CMK (cell line): ENCODE measurements around the gene ATP10A.
"Not testable (repeated sequence)": the region's sequence is repeated elsewhere in the genome, so short reads cannot be mapped to it uniquely, and the experiment has no call there.

ENCODE experiments used
- DNase-seq: peaks from one replicate; pipeline ENCODE4 v3.0.0-alpha.2; 2010; ENCODE audit warnings: low read depth

Gene ATP10A

DNA sequence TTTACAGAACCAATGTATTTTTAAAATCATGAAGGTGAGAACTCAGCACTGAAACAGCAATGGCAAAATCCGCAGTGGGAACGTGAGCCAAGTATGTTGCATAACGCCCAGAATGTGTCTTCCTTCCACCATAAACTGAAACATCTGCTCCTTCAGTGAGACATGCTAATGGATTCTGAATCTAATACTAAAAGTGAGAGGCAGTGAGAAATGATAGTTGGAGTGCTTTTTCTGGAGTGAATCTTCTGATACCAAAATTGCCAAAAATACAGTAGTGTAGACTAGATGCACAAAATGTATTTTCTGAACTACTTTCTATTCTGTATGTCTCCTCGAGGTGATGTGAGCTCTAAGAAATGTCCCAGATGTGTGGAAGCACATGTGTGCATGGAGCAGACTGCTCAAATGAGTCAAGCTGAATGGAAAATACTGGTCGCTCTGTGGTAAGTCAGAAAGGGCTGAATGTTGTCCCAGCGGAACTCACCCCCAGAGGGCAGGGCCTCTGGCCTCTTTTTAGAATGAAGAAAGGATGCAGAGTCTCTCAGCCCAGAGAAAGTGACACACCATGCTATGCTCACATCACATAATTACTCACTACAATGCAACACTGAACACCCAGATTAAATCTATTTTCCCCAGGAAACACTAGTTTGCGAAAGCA is 73.0 kb downstream of the ATP10A start:
- DNase-seq: no peak

DNA sequence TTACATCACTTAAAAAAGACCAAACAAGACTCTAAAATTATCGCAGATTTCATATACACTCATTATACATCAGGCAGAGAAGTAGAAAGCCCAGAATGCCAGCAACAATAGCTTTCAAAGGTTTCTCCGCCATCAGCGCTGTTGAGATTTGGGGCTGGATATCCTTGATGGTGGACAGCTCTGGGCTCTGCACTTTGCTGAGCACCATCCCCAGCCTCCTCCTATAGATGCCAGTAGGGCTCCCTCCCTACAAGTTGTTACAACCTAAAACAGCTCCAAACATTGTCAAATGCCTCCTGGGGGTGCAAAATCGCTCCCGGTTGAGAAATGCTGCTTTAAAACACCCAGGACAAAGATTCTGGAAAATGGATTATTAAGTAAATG is 73.5 kb downstream of the ATP10A start:
- no peak for DNase-seq

DNA sequence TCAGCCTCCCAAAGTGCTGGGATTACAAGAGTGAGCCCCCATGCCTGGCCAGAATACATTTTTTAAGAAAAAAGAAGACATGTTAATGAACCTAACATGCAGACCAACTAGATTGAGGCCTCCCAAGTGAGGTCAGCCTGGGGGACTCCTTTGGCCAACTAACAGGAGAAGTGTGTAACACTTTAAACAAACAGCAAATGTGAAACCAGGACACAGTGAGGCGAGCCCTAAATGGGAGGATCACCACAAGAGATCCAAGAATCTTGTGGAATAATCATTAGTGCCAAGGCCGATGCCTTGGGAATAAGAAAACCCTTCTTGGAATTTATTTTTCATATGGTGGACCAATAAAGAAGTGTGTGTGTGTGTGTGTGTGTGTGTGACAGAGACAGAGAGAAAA is 73.9 kb downstream of the ATP10A start:
- DNase-seq: no peak

DNA sequence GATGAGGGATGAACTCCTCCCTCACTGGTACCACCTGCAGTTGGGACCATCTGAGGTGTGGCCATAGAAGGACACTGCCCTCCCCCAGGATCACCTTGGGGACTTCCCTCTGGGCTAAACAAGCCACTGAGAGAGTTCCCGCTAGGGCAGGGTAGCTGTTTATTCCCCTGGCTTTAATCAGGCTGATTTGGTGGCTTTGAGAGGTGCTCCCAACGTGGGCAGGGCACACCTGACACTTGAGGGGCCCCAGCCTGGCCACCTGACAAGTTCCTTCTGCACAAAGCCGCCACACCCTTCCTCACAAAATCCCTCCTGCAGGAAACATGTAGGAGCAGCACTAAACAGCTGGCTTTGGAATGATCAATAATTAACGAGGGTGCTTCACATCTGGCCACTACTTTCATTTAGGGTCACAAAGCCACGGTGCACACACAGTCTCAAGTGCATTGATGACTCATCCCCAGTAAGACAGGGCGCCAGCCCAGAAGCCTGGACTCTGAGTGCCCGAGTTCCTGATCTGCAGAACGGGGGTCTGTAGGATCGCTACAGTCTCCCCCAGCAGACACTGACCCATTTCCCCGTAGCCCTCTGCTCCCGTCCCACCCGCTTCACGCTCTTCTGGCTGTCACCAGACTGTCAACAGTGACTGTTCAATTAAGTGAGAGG is 75.1 kb downstream of the ATP10A start:
- DNase-seq: no peak

DNA sequence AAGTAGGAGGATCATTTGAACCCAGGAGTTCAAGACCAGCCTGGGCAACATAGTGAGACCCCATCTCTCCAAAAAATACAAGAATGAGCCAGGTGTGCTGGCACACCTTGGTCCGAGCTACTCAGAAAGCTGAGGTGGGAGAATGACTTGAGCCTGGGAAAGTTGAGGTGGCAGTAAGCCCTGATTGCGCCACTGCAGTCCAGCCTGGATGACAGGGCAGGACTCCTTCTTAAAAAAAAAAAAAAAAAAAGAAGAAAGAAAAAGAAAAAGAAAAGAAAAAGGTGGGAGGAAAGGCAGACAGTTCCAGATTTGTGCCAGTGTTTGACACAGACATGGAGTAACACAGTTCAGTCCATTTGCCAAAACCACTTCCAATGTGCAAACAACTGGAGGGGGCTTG is 75.7 kb downstream of the ATP10A start:
- DNase-seq: no peak

DNA sequence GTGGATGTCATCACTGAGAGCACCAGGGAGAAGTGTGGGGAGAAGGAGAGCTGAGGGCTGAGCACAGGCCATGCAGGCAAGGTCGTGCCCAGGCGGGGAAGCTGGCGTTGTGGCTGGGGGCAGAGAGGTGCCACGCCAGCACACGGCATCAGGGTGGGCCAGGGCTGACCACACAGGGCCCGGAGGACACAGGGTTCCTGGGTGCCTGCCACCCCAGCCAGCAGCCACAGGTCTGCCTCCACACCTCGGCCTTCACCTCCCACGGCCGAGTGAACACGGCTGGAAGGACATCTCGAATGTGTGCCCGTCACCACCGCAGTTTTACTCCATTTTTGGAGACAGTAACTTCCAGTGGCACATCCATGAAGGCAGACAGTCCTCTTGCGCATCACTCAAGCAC is 77.1 kb downstream of the ATP10A start:
- DNase-seq: no peak

DNA sequence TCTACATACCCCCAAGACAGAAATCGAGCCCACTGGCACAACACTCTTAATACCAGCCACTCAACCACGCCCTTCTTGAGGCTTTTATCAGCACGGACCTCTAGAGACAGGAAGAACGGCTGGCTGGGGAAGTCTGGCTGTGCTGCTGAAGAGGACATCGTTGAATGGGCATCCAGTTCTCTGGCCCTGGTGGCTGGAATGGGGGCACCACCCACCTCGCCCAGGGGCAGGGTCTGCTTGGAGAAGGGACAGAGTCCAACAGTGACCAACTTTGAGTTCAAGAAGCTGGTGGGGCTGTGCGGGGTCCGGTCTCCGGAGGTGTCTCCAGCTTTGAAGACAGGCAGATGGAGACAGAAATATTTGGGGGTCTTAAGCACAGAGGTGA is 77.5 kb downstream of the ATP10A start:
- DNase-seq: peak; percentile 8

DNA sequence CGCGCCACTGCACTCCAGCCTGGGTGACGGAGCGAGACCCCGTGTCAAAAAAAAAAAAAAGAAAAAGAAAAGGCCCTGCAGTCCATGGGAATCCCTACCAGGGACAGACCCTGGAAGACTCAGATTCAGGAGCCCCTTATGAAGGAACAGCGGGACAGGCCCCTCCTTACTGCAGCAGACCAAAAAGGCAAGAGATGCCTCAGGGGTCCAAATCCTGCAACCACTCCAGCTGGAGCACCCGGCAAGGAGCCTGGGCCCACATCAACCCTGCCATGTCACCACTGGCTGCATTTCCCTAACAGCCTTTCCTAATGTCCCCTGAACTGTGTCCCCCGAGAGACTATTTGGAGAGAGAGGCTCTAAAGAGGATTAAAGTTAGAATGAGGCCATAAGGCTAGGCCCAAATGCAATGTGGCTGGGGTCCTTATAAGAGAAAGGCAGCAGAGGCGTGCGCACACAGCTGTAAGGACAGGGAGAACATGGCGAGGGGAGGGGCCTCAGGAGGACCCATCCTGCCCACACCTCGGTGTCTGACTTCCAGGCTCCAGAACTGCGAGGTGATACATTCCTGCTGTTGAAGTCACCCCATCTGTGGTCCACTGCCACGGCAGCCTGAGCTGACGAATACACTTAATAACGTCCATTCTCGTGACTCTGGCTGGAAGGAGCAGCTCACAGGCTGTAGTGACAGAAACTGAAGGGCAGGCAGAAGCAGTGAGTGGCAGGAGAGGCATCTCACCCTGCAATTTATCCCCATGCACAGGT is 78.1 kb downstream of the ATP10A start:
- no peak for DNase-seq

DNA sequence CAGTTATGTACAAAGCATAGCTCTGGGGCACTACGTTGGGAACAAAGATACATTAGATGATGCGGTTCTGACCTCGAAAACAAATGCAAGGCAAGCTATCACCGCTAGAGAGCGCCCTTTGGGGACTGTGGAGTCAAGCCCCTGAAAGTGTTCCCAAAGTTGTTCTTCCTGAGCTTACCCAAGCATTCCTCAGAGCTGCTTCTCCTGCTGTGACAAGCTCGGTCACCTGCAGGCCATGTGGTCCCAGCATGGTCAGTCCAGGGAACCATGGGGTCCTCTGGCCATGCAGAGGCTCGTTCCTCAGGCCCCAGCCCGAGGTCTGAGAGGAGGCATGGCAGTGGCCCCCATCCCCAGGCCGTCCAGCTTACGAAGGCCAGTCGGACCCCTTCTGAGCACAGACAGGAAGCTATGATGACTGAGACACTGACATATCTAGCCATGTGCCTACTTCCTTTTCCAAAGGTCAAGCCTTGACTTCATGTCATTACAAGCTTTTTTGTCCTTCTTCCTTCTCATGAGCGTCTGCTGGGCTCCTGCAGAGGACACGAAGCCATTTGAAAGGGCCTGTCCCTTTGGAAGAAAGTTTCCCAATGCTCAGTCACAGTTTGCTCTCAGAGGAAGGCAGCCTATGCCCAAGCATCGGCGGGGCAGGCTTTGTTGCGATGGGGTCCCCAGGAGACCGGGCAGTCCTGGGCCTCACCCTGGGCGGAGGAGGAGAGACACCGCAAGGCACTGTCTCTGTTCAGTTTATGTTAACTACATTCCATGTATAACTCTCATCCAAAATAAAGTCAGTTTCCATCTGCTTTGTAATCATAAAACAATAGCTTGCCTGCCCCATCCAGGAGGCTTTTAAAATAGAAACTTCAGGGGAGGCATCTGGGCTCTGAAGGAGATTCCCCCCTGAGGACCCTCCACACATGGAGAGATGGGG is 79.3 kb downstream of the ATP10A start:
- DNase-seq: peak; percentile 7

DNA sequence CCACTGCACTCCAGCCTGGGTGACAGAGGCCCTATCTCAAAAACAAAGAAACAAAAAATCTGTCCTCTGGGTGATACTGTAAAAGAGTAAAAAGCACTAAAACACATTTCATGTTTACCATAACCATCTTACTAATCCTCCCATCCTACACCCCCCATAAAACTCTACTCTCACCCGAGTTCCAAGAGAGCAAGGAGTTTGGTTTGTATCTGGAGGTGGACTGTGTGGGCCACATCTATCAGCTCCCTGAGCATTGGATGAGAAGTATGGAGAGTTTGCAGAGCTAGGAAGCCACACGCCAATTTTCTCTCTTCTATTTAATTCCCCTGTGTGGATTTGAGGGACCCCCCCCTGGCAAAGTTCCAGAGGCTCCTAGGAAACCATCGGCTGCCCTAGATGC is 80.0 kb downstream of the ATP10A start:
- no peak for DNase-seq

DNA sequence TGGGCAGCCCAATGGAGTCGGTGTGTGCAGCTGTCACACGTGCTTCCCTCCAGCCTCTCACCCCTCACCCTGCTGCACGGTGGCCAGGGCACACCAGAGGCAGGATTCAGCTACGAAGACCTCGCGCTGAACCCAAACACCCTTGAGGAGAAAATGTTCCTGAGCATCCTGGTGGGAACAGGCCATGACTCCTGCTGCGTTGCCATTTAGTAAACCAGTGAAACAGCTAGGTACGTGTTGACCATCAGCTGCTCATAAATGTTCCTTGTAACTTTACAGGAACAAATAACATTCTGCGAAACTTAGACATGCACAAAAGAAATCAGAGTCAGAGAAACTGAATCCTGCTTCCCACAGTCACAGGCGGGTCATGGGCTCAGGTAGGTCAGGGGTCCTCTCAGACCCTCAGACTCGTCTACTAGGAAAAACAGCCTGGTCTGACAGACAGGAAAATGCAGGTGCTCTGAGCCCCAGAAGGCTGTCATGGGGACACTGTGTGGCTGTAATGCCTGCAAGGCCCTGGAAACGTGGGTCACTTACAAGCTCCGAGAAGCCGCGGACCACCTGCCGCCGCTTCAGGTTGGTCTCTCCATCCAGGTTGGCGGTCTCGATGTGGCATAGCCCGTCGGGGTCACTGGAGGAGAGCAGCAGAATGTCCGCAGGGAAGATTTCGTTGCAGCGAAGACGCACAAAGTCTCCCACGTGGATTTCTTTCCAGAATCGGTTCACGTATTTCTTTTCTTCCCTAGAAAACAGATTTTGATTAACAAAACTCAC is 82.5 kb downstream of the ATP10A start:
- DNase-seq: no peak

DNA sequence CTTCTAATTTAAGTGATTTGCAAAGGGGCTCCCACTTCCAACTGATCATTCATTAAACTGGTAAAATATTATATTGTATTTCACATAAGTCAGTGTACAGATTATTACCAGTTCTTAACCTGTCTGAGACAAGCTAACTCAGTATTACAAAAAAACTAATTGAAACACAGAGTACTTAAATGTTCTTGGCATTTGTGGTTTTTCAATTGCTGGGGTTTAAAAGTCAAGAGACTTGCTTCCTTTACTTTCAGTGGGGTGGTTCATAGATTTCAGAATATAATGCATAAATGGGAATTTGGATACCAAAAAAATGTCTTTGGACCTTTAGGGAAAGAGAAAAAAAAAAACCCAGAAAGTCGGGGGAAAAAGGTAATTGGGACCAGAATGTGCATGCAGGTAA is 85.0 kb downstream of the ATP10A start:
- no peak for DNase-seq

DNA sequence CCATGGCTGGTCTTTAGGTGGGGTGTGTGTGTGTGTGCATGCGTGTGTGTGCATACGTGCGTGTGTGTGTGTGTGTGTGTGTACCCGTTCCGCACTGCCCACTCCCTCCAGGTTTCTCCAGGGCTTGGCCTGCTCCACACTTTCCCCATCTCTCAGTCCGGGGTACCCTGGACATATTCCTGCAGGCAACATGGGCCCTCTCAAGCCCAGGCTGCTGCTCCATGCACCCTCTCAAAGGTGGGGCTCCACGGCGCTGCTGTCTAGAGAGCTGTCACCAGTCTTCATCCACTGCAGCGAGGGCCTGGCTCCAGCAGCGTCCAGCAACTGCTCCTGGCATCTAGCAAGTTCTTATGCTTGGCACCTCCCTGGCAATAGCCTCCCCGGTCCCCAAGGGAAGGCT is 86.1 kb downstream of the ATP10A start:
- DNase-seq: no peak

DNA sequence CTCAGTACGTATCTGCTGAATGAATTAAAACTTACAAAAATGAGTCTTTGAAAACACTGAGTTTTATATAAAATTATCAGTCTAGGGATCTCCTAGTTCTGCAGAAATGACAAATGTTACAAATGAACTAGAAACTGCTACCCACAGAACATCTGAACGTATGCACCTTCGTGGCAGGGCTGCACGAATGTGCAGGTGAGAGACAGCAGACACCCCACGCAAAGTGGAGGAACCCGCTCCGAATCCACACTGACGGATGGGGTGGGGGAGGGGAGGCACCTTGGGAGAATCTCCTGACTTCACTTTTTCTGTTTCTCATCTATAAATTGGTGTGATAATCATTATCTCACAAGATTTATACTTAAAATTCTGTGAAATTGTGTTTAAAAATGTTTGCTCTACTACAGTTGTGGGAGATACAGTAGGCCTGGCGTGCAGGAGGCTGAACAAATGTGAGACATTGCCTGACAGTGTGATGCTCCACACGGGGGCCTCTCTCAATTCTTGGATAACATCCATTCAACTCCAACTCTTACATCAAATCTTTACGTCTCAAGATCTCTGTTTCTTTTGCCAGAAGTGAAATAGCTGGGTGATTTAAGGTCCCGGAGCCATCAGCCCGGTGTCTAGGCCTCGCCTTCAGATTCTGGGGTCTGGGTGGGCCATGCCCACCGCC is 86.9 kb downstream of the ATP10A start:
- no peak for DNase-seq

DNA sequence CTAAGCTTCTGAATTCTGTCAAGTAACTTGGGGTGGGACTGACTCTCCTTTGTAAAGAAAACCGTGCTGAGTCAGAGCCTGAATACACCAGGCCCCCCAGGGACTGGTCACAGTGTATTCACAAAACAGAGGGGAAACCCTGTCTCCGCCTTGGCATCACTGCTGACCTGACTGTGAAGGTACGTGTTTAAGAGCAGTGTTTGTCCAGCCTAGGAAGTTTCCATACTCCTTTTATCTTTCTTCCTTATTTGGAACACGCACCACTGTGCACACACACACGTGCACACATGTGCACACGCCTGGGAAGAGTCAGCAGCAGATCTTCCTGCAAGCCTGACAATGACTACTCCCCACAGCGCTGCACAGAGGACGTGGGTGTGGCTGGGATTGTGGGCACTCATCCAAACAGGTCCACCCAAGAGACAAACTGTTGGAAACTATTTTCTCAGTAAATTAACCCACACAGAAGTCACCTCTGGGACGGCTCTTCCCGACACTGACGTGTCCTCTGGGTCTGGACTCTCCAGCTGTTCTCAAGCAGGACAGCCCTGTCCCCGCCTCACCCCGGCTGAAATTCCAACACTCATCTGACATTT is 87.7 kb downstream of the ATP10A start:
- DNase-seq: no peak

DNA sequence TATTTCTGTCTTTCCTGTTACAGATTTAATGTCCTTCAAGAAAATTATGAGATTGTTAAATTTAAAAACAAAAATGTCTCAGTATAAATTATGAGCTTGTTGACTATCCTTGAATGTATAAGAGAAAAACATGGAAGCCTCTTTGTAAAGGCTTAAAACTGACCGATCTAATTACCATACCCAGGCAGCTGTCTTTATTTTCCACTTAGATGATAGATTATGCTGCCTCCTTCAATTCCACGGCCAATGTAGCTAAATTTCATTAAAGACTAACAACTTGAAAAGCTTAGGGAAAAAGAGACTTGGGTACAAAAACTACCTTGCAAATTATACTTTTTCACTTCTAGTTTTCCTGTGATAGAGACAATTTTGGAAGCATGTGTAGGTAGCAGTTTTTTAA is 88.3 kb downstream of the ATP10A start:
- no peak for DNase-seq

DNA sequence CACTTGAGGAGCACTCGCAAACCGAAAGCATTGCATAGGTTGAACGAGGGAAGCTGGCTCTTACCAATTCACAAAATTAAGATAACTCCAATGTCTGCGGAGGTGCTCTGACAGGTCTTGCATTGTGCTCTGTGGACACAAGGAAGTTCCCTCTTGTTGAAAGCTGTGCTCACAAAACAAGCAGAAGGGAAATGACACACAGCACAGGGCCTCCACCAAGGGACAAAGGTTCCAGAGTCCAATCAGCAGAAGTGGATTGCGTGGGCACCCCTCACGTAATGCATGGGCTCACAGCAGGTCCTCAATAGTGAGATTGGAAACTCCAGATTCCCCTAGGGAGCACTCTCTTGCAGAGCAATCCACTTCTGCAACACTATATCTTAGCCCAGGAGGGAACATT is 89.9 kb downstream of the ATP10A start:
- no peak for DNase-seq

DNA sequence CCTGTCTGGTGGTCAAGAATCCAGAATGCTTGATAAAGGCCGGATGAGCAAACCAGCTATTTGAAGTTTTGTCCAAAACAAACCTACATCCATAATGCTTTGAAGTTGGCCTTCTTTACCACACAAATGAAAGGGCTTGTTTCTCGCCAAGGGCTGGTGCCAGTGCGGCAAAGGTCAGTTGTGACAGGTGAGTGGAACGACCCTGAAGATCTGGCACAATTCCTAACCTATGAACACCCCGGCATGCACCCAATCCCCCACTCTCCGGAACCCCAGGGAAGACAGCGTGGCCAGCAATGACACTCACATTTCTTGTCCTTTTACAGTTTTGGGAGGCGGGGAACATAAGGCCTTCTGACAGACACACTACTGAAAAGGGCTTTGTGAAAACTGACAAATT is 90.6 kb downstream of the ATP10A start:
- no peak for DNase-seq

DNA sequence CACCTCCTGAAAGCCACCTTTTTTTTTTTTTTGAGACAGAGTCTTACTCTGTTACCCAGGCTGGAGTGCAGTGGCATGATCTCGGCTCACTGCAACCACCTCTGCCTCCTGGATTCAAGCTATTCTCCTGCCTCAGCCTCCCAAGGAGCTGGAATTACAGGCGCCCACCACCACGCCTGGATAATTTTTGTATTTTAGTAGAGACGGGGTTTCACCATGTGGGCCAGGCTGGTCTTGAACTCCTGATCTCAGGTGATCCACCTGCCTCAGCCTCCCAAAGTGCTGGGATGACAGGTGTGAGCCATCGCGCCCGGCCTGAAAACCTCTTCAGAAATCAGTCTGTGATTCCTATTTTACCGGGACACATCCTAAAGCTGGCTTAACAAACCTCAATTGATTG is 91.4 kb downstream of the ATP10A start:
- not testable (repeated sequence) for DNase-seq

DNA sequence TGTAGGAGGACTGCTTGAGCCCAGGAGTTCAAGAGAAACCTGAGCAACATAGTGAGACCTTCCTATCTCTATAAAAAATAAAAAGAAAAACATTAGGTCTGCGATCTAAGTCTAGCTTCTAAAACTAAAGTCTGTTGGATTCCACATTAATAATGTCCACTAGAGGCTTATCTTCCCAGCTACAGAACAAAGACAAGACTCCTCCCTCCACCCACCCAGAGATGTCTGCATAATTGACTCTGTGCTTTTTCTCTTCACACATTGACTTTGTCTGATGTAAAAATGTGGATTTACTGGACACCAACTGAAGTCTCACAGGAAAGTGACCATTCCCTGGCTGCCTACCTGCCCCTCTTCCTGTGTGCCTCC is 91.8 kb downstream of the ATP10A start:
- no peak for DNase-seq
